BLaER1 treated with 17β-estradiol and CSF1 and Interleukin-3, amounts not matched to agents 10 nM and 100 nM (cell line): Measurements from ENCODE around the gene LTV1.

Experiments used
- H3K27ac ChIP-seq, 11 experiments: shearing (Covaris generic); formaldehyde crosslinking; 2 replicates each; pipeline ENCODE4 v1.8.1; 2022
- H3K27me3 ChIP-seq, 11 experiments: shearing (Covaris generic); formaldehyde crosslinking; 2 replicates each; pipeline ENCODE4 v1.8.1; 2022
- H3K36me3 ChIP-seq, 11 experiments: shearing (Covaris generic); formaldehyde crosslinking; 2 replicates each; pipeline ENCODE4 v1.8.1; 2022
- H3K4me1 ChIP-seq, 10 experiments: shearing (Covaris generic); formaldehyde crosslinking; 2 replicates each; pipeline ENCODE4 v1.8.1; 2022
- H3K4me2 ChIP-seq, 11 experiments: shearing (Covaris generic); formaldehyde crosslinking; 2 replicates each; pipeline ENCODE4 v1.8.1; 2022
- H3K4me3 ChIP-seq, 10 experiments: shearing (Covaris generic); formaldehyde crosslinking; 2 replicates each; pipeline ENCODE4 v1.8.1; 2022
- H3K9ac ChIP-seq, 11 experiments: shearing (Covaris generic); formaldehyde crosslinking; 2 replicates each; pipeline ENCODE4 v1.8.1; 2022
- H3K9me3 ChIP-seq, 11 experiments: shearing (Covaris generic); formaldehyde crosslinking; replicated peaks in 1 of 11; 2 replicates each; pipeline ENCODE4 v1.8.1; 2022
- H4K20me1 ChIP-seq, 11 experiments: shearing (Covaris generic); formaldehyde crosslinking; 2 replicates each; pipeline ENCODE4 v1.8.1; 2022
- Cebpa-rat ChIP-seq, 11 experiments: shearing (Covaris generic); IDR thresholded peaks; 2 replicates each; pipeline ENCODE4 v1.8.1; 2022

LTV1 gene

DNA sequence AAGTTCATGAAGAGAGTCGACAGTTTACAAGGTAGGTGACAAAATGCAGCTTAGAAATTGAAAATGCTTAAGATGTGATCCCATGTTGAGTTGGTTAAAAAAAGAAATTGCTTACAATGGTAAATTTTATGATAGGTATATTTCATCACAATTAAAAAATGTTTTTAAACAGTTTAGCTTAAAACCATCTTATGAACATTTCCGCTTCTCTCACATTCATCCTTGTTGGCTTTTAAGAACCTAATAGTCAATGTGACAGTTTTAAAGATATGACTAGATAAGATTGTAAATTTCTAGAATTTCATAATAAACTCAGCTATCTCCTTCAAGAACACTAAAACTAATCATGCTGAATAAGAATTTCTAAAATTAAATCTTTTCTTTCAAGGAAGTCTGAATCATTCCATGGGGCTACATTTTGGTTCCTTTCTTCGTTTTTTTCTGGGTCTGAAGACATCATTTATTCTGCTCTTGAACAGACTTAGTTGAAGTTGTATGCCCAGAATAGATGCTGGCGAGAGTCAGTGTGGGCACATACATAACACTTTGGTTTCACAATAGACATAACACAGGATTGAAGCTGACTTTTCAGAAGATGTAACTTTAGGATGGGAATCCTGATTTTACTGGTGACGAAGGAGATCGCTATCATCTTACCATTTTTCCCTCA is 35.9 kb upstream of the LTV1 start:
- H3K4me1 ChIP-seq, result peaks cover 0 to 74% (median 13%) of the 10 kb centered on the region in 10 experiments; a peak in 11 of 20 replicates
- H3K9ac ChIP-seq, result peak overlapping the region in 2 of 11 experiments; percentile 51 to 59; a peak in 3 of 22 replicates
- H3K9me3 ChIP-seq, result 0 out of 22 replicates have a peak, but pooled peaks cover 0 to under 1% (median 0%) of the 10 kb centered on the region in 11 experiments
- H3K27ac ChIP-seq, result peak overlapping the region in 4 of 11 experiments; percentile 15 to 78 (median 68); a peak in 8 of 22 replicates
- peaks cover 0 to 9% (median 0%) of the 10 kb centered on the region in 11 experiments; a peak in 4 of 22 replicates for H3K36me3 ChIP-seq
- no peaks in the 10 kb centered on the region for H4K20me1 ChIP-seq
- no peaks in the 10 kb centered on the region for H3K27me3 ChIP-seq
- peak overlapping the region in 5 of 11 experiments; percentile 6 to 85 (median 77); a peak in 9 of 22 replicates for H3K4me2 ChIP-seq
- TF ChIP-seq Cebpa-rat (IDR thresholded peaks at IDR 0.05), result no peak
- H3K4me3 ChIP-seq, result no peak overlapping the region

DNA sequence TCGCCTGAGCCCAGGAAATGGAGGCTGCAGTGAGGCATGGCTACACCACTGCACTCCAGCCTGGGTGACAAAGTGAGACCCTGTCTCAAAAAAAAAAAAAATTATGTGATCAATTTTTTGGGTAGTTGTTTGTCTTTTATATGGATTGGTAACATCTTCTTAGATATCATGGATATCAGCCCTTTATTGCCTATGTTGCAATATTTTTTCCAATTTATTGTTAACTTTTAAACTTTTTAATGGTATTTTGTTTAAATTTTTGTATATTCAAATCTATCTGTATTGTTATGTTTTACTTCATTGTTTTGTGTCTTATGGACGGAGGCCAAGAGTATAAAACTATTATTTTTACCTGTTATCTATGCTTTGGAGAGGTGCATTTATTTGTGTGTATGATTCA is 32.4 kb upstream of the LTV1 start:
- Histone ChIP-seq H4K20me1 (no peaks in the 10 kb centered on the region), H3K27ac (no peak overlapping the region), H3K4me2 (no peak overlapping the region), H3K27me3 (no peaks in the 10 kb centered on the region), H3K9me3 (no peaks in the 10 kb centered on the region), H3K4me1 (peaks cover 0 to 41% (median 11%) of the 10 kb centered on the region in 10 experiments; a peak in 11 of 20 replicates), H3K4me3 (no peak overlapping the region), H3K36me3 (peaks cover 0 to 22% (median 0%) of the 10 kb centered on the region in 11 experiments; a peak in 5 of 22 replicates), H3K9ac (no peak overlapping the region)
- no peak for TF ChIP-seq Cebpa-rat (IDR thresholded peaks at IDR 0.05)

DNA sequence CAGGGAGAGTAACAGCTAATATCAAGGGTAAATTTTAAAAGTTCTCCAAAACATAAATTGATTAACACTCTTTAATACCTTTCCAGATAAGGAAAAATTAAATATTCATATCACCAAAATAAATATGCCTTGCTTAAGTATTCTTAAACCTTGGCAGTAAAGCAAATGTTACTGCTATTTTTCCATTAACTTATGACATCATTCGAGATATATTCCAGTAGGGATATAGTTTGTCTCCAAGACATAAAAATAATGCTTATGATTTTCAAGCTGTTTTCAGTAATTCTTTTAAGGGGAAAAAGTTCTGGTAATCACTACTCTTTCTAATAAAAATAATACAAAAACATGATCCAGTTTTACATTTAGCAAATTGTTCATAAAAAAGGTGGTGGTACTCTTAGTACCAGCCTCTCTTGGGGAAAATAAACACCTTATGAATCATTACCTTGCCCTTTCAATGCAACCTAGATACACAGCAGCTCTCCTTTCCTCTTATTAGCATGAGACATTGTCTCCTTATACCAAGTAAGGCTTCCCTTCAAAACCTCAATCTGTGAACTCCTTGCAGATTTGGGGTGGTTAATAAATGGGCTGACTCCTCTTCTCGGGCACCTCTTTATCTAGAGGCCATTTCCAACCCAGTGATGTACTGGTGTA is 31.5 kb upstream of the LTV1 start:
- no peaks in the 10 kb centered on the region for H3K27me3 ChIP-seq
- H4K20me1 ChIP-seq, result no peaks in the 10 kb centered on the region
- no peak for TF ChIP-seq Cebpa-rat (IDR thresholded peaks at IDR 0.05)
- no peak overlapping the region for H3K9ac ChIP-seq
- no peak overlapping the region for H3K4me2 ChIP-seq
- no peaks in the 10 kb centered on the region for H3K9me3 ChIP-seq
- H3K4me1 ChIP-seq, result peaks cover 0 to 32% (median 5%) of the 10 kb centered on the region in 10 experiments; a peak in 10 of 20 replicates
- H3K4me3 ChIP-seq, result no peak overlapping the region
- peaks cover 0 to 22% (median 0%) of the 10 kb centered on the region in 11 experiments; a peak in 5 of 22 replicates for H3K36me3 ChIP-seq
- no peak overlapping the region for H3K27ac ChIP-seq

DNA sequence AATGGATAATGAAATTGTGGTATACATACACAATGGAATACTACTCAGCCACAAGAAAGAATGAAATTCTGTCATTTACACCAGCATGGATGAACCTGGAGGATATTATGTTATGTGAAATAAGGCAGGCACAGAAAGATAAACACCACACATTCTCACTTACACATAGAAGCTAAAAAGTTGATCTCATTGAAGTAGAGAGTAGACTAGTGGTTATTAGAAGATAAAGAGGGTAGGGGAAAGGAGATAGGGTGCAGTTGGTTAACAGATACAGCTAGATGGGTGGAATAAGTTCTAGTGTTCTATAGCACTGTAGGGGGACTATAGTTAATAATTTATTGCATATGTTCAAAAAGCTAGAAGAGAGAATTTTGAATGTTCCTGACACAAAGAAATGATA is 25.5 kb upstream of the LTV1 start:
- H3K9ac ChIP-seq, result no peak overlapping the region
- H3K4me3 ChIP-seq, result no peak overlapping the region
- H3K36me3 ChIP-seq, result peaks cover 0 to 19% (median 0%) of the 10 kb centered on the region in 11 experiments; a peak in 4 of 22 replicates
- no peak overlapping the region for H3K4me2 ChIP-seq
- H4K20me1 ChIP-seq, result no peaks in the 10 kb centered on the region; a peak in 1 of 22 replicates
- H3K9me3 ChIP-seq, result no peaks in the 10 kb centered on the region
- no peak overlapping the region for H3K27ac ChIP-seq
- H3K27me3 ChIP-seq, result no peaks in the 10 kb centered on the region
- TF ChIP-seq Cebpa-rat (IDR thresholded peaks at IDR 0.05), result no peak
- no peaks in the 10 kb centered on the region for H3K4me1 ChIP-seq

DNA sequence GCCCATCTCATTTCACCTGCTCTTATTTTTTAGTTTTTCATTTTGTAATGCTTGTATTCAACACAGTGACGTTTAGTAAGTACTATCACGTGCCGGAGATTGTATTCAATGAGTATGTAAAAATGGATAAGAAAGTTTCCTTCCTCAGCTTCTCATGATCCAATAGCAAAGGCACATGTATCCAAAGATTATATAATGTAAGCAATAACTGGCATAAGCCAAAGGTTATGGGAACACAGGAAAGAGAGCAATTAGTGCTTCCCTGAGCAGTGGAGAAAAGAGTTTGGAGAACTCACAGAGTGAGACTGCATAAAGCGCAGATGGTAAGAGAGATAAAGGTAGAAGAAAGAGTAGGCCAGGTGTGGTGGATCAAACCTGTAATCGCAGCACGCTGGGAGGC is 21.8 kb upstream of the LTV1 start:
- Histone ChIP-seq H3K9ac (no peak overlapping the region), H3K4me2 (no peak overlapping the region), H3K27ac (no peak overlapping the region), H3K36me3 (peaks cover 0 to 25% (median 0%) of the 10 kb centered on the region in 11 experiments; a peak in 3 of 22 replicates), H3K4me1 (peaks cover 0 to 5% (median 0%) of the 10 kb centered on the region in 10 experiments; a peak in 2 of 20 replicates), H3K9me3 (no peaks in the 10 kb centered on the region), H3K4me3 (no peak overlapping the region), H4K20me1 (no peaks in the 10 kb centered on the region; a peak in 1 of 22 replicates), H3K27me3 (no peaks in the 10 kb centered on the region)
- no peak for TF ChIP-seq Cebpa-rat (IDR thresholded peaks at IDR 0.05)

DNA sequence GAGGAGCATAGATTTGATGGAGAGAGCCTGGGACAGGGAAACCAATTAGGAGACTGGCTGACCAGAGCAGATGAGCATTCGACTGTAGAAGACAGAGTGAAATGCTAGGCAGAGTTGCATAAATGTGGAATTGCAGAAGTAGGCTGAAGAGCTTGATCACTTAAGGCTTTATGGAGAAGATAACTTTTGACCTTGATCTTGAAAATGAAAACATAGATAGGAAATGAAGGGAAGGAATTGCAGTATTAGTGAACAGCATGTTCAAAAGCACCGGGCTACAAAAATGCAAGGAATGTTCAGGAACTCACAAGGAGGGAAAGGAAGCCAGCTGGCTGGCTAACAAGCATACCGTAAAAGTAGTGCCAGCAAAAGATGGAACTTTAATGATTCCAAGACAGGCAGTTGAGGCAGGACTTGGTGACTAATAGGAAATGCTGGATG is 20.5 kb upstream of the LTV1 start:
- Histone ChIP-seq H3K4me2 (no peak overlapping the region), H3K9ac (no peak overlapping the region), H3K9me3 (no peaks in the 10 kb centered on the region), H3K4me1 (peaks cover 0 to 5% (median 0%) of the 10 kb centered on the region in 10 experiments; a peak in 2 of 20 replicates), H3K27me3 (no peaks in the 10 kb centered on the region), H3K36me3 (peaks cover 0 to 25% (median 0%) of the 10 kb centered on the region in 11 experiments; a peak in 3 of 22 replicates), H3K27ac (no peak overlapping the region), H3K4me3 (no peak overlapping the region), H4K20me1 (no peaks in the 10 kb centered on the region; a peak in 1 of 22 replicates)
- no peak for TF ChIP-seq Cebpa-rat (IDR thresholded peaks at IDR 0.05)

DNA sequence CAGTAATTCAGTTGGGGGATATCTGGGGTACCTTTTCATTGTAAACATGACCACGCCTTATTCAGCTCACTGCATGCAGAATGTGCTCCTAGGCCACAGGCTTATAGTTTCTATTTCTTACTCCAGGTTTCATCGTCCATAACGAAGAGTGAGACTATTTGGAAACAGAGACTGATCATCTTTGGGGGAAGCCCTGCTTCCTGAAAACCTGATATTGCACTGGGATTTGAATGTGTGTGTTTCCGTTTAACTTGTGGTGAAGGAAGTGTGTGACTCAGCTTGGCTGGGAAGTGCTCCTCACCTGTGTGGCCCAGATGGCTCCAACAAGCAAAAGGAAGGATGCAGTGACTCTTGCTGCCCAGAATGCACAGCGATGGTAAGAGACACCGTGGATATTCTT is 19.6 kb upstream of the LTV1 start:
- Histone ChIP-seq H3K9me3 (no peaks in the 10 kb centered on the region), H3K27me3 (no peaks in the 10 kb centered on the region), H3K4me3 (no peak overlapping the region), H3K36me3 (peaks cover 0 to 20% (median 0%) of the 10 kb centered on the region in 11 experiments; a peak in 3 of 22 replicates), H3K27ac (no peak overlapping the region), H4K20me1 (no peaks in the 10 kb centered on the region; a peak in 1 of 22 replicates), H3K4me2 (no peak overlapping the region), H3K4me1 (peaks cover 0 to 5% (median 0%) of the 10 kb centered on the region in 10 experiments; a peak in 2 of 20 replicates), H3K9ac (no peak overlapping the region)
- no peak for TF ChIP-seq Cebpa-rat (IDR thresholded peaks at IDR 0.05)

DNA sequence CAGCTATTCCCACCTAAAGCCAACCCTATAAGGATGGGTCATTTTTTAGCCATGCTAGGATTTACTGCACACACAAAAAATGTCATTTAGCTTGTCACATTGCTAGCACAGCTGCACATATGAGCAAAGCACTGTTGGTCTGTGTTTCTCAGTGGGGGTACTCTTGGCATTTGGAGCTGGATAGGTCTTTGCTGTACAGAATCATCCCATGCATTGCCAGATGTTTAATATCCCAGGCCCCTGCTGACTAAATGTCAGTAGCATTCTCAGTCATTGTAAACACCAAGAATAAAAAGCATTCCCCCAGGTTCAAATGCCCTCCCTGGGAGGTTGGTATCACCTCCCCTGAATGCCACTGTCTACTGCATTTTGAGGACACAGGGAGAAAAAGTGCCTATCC is 14.6 kb upstream of the LTV1 start:
- Histone ChIP-seq H3K4me2 (no peak overlapping the region), H3K9me3 (no peaks in the 10 kb centered on the region), H3K4me3 (no peak overlapping the region), H4K20me1 (no peaks in the 10 kb centered on the region), H3K9ac (no peak overlapping the region), H3K36me3 (peaks cover 0 to 13% (median 0%) of the 10 kb centered on the region in 11 experiments; a peak in 2 of 22 replicates), H3K27ac (no peak overlapping the region), H3K4me1 (peaks cover 0 to 3% (median 0%) of the 10 kb centered on the region in 10 experiments; a peak in 2 of 20 replicates), H3K27me3 (no peaks in the 10 kb centered on the region)
- no peak for TF ChIP-seq Cebpa-rat (IDR thresholded peaks at IDR 0.05)

DNA sequence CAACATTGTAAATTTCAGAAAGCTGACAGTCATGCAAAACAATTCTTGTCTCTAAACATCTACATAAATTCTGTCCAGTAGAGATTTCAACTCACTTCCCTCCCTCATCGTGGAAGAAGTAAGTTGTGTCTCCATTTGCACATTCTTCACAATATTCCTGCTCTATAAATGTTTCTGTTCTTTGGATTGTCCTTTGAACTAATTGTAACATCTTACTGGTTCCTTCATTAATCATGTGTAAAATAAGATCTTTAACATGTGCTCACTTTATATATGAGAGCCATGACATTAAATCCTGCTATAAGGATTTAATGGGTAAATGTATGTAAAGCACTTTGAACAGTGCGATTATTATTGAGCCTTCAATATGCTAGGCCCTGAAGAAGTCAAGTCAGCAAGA is 7.0 kb upstream of the LTV1 start:
- H3K36me3 ChIP-seq, result no peaks in the 10 kb centered on the region
- no peaks in the 10 kb centered on the region for H4K20me1 ChIP-seq
- H3K4me2 ChIP-seq, result no peak overlapping the region
- H3K4me1 ChIP-seq, result no peaks in the 10 kb centered on the region
- H3K4me3 ChIP-seq, result no peak overlapping the region
- no peak for TF ChIP-seq Cebpa-rat (IDR thresholded peaks at IDR 0.05)
- H3K27me3 ChIP-seq, result no peaks in the 10 kb centered on the region
- no peak overlapping the region for H3K9ac ChIP-seq
- H3K9me3 ChIP-seq, result no peaks in the 10 kb centered on the region
- H3K27ac ChIP-seq, result no peak overlapping the region
